H1 (cell line): Measurements from ENCODE around the gene ABCC11. TPM values are rescaled to one million over a fixed set of nuclear protein-coding genes. Genes with fewer than 3 reads are reported as not detected.

Experiments used
- KDM1A ChIP-seq: fragments of 200-600, 300-600 bp; sonication (generic); IDR thresholded peaks from 2 replicates; pipeline ENCODE4 v1.7.1; 2016; ENCODE audit warnings: mild to moderate bottlenecking, low read length, borderline replicate concordance
- KDM5A ChIP-seq: fragments of 200-600 bp; IDR thresholded peaks from 2 replicates; pipeline ENCODE4 v1.7.1; 2012; ENCODE audit warnings: mild to moderate bottlenecking, low read length, inconsistent platforms, mixed read lengths
- MAFK ChIP-seq: IDR thresholded peaks from 2 replicates; pipeline ENCODE4 v1.6.1; 2012; ENCODE audit warnings: low read depth, mild to moderate bottlenecking, improper control_type of control experiment, low read length
- RAD21 ChIP-seq, 2 experiments: IDR thresholded peaks in 1 of 2; conservative IDR thresholded peaks in 1 of 2; 2 replicates each; pipeline ENCODE4 v1.6.1; 2011; ENCODE audit warnings: low read depth in 2 of 2, low read length in 2 of 2, improper control_type of control experiment in 1 of 2, inconsistent platforms in 1 of 2, mild to moderate bottlenecking in 1 of 2, moderate library complexity in 1 of 2
- RBBP5 ChIP-seq: IDR thresholded peaks from 2 replicates; pipeline ENCODE4 v1.7.1; 2012; ENCODE audit warnings: low read depth, mild to moderate bottlenecking, inconsistent platforms, low read length, moderate library complexity, borderline replicate concordance
- SIX5 ChIP-seq: IDR thresholded peaks from 2 replicates; pipeline ENCODE4 v1.6.1; 2011; ENCODE audit warnings: mild to moderate bottlenecking, low read depth, low read length
- SP2 ChIP-seq: IDR thresholded peaks from 2 replicates; pipeline ENCODE4 v1.6.1; 2012; ENCODE audit warnings: mild to moderate bottlenecking, low read length, inconsistent platforms
- polyA plus RNA-seq, 7 experiments: library from polyadenylated mRNA; depleted of rRNA in 3 of 7; stranded (reverse) in 5 of 7; unstranded in 2 of 7; fragments of >200 nt in 5 of 7; fragments of 200-250 nt in 2 of 7; gene quantifications; 1 replicate in 5 of 7; 2 replicates in 1 of 7; 4 replicates in 1 of 7; pipeline versions ENCODE4 v1.2.1 to v1.2.3, GENCODE V29; 2011 to 2013; ENCODE audit warnings: missing spikeins in 2 of 7, mixed read lengths in 2 of 7
- total RNA-seq: library from RNA; stranded (reverse); fragmentation: NEBNext Ultra II Directional; extraction: Animal tissue kit (Norgen Biotek cat#: 25700); gene quantifications from 2 replicates; pipeline ENCODE4 v1.2.1, GENCODE V29; 2021
- TF ChIP-seq, protein P1 (sequence below): fragments of 300-600 bp; sonication (generic); IDR thresholded peaks from 2 replicates; pipeline ENCODE4 v1.7.1; 2012; ENCODE audit warnings: low read length, moderate library complexity, mild to moderate bottlenecking, inconsistent platforms; ENCODE audit not compliant: insufficient replicate concordance
- TF ChIP-seq, protein P2 (sequence below): IDR thresholded peaks from 2 replicates; pipeline ENCODE4 v1.6.1; 2012; ENCODE audit warnings: inconsistent platforms

Gene ABCC11
- total and polyA plus RNA-seq, 2 of the 8 experiments (the other 6 are each of a cell fraction or from before 2014, with no cell fraction given): 0.06 TPM; not detected in 1

DNA sequence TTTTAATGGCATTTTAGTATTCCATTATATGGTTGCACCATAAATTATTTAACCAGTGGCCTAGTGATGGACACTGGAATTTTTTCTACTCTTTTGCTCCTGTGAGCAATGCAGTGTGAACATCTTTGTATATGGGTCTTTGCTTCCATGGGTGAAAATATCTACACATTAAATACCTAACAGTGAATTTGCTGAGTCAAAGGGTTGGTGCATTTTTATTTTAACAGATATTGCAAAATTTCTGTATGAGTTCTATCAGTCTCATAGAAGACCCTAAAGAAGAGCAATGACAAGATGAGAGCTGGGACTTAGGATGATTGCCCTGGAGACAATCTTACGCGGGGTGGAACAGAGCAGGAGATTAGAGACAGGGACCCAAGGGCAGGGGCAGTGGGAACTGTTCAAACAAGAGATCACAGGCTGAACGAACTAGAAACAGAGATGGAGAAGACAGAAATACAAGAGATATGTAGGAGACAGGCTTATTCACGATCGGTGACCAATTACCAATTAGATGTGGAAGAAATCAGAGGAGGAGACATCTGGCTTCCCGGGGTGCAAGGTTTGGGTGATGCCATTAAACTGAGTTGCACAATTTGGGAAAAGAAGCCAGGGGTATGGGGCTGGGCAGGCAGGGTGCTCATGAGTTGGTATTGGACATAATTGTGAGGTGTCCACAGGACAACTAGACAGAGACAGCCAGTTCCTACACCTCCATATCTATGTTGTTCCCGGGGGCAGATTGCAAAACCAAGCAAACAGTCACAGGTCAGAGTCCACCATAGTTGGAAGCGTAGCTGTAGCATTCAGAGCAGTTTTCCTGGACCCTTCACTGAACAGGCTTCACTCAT lies 43.1 kb downstream of the ABCC11 start (continued):
- TF ChIP-seq, protein P1, sequence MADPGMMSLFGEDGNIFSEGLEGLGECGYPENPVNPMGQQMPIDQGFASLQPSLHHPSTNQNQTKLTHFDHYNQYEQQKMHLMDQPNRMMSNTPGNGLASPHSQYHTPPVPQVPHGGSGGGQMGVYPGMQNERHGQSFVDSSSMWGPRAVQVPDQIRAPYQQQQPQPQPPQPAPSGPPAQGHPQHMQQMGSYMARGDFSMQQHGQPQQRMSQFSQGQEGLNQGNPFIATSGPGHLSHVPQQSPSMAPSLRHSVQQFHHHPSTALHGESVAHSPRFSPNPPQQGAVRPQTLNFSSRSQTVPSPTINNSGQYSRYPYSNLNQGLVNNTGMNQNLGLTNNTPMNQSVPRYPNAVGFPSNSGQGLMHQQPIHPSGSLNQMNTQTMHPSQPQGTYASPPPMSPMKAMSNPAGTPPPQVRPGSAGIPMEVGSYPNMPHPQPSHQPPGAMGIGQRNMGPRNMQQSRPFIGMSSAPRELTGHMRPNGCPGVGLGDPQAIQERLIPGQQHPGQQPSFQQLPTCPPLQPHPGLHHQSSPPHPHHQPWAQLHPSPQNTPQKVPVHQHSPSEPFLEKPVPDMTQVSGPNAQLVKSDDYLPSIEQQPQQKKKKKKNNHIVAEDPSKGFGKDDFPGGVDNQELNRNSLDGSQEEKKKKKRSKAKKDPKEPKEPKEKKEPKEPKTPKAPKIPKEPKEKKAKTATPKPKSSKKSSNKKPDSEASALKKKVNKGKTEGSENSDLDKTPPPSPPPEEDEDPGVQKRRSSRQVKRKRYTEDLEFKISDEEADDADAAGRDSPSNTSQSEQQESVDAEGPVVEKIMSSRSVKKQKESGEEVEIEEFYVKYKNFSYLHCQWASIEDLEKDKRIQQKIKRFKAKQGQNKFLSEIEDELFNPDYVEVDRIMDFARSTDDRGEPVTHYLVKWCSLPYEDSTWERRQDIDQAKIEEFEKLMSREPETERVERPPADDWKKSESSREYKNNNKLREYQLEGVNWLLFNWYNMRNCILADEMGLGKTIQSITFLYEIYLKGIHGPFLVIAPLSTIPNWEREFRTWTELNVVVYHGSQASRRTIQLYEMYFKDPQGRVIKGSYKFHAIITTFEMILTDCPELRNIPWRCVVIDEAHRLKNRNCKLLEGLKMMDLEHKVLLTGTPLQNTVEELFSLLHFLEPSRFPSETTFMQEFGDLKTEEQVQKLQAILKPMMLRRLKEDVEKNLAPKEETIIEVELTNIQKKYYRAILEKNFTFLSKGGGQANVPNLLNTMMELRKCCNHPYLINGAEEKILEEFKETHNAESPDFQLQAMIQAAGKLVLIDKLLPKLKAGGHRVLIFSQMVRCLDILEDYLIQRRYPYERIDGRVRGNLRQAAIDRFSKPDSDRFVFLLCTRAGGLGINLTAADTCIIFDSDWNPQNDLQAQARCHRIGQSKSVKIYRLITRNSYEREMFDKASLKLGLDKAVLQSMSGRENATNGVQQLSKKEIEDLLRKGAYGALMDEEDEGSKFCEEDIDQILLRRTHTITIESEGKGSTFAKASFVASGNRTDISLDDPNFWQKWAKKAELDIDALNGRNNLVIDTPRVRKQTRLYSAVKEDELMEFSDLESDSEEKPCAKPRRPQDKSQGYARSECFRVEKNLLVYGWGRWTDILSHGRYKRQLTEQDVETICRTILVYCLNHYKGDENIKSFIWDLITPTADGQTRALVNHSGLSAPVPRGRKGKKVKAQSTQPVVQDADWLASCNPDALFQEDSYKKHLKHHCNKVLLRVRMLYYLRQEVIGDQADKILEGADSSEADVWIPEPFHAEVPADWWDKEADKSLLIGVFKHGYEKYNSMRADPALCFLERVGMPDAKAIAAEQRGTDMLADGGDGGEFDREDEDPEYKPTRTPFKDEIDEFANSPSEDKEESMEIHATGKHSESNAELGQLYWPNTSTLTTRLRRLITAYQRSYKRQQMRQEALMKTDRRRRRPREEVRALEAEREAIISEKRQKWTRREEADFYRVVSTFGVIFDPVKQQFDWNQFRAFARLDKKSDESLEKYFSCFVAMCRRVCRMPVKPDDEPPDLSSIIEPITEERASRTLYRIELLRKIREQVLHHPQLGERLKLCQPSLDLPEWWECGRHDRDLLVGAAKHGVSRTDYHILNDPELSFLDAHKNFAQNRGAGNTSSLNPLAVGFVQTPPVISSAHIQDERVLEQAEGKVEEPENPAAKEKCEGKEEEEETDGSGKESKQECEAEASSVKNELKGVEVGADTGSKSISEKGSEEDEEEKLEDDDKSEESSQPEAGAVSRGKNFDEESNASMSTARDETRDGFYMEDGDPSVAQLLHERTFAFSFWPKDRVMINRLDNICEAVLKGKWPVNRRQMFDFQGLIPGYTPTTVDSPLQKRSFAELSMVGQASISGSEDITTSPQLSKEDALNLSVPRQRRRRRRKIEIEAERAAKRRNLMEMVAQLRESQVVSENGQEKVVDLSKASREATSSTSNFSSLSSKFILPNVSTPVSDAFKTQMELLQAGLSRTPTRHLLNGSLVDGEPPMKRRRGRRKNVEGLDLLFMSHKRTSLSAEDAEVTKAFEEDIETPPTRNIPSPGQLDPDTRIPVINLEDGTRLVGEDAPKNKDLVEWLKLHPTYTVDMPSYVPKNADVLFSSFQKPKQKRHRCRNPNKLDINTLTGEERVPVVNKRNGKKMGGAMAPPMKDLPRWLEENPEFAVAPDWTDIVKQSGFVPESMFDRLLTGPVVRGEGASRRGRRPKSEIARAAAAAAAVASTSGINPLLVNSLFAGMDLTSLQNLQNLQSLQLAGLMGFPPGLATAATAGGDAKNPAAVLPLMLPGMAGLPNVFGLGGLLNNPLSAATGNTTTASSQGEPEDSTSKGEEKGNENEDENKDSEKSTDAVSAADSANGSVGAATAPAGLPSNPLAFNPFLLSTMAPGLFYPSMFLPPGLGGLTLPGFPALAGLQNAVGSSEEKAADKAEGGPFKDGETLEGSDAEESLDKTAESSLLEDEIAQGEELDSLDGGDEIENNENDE: no peak
- TF ChIP-seq RBBP5 (no peak), KDM1A (no peak), SIX5 (no peak), KDM5A (no peak), SP2 (no peak), RAD21 (IDR thresholded peaks at IDR 0.05 in 1 of 2, conservative IDR thresholded peaks at IDR 0.05 in 1 of 2; ENCODE audit: low read depth in 2 of 2, low read length in 2 of 2) (no peak), MAFK (no peak)
- TF ChIP-seq, protein P2, sequence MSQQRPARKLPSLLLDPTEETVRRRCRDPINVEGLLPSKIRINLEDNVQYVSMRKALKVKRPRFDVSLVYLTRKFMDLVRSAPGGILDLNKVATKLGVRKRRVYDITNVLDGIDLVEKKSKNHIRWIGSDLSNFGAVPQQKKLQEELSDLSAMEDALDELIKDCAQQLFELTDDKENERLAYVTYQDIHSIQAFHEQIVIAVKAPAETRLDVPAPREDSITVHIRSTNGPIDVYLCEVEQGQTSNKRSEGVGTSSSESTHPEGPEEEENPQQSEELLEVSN: no peak
